ENCODE measurements around the gene ADAM33.
A peak's percentile ranks its signal among the peaks of the same experiment; 100 is the strongest.

ADAM33 gene

DNA sequence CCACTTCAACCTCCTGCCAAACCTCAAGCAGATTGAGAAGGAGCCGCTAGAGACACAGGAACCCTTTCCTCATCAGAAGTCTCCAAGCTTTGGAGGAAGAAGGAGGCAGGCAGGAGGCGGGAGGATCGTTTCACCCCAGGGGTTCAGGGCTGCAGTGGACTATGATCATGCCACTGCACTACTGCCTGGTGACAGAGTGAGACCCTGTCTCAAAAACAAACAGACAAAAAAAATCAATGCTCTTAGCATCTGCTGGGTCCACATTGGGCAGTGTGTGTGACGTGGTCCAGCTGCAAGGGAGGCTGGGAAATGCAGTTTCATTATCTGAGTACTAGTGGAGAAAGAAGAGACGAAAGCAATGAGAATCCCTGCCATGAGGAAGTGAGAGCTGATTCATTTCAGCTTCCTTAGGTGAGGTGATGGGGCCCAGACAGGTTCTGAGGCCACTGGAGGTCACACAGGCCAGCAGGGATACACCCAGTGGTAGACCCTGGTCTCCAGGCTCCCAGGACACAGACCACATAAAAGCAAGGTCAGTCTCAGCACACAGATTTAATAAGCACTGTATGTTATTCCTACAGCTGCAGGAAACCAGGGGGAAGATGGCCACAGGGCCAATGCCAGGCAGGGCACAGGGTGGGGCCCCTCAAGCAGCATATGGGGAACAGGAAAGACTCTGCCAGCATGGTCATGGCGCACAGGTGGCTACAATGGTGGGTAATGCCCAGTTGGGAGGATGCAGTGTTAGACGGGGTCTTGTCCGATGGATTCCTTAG, 22.9 kb downstream of the ADAM33 start:
- peak; percentile 96 to 97 for ATAC-seq (replicated peaks)
- Mint-ChIP-seq H3K27me3 (peaks cover 29 to 36% of the 10 kb centered on the region in 2 donors), H3K4me1 (peaks cover 9 to 14% of the 10 kb centered on the region in 2 donors), H3K36me3 (peaks cover 0 to under 1% of the 10 kb centered on the region in 2 donors), H3K9me3 (peaks cover 0 to under 1% of the 10 kb centered on the region in 2 donors), H3K4me3 (peak overlapping the region; percentile 37 to 44), H3K27ac (peak overlapping the region; percentile 77)
- DNase-seq = peak; percentile 45

DNA sequence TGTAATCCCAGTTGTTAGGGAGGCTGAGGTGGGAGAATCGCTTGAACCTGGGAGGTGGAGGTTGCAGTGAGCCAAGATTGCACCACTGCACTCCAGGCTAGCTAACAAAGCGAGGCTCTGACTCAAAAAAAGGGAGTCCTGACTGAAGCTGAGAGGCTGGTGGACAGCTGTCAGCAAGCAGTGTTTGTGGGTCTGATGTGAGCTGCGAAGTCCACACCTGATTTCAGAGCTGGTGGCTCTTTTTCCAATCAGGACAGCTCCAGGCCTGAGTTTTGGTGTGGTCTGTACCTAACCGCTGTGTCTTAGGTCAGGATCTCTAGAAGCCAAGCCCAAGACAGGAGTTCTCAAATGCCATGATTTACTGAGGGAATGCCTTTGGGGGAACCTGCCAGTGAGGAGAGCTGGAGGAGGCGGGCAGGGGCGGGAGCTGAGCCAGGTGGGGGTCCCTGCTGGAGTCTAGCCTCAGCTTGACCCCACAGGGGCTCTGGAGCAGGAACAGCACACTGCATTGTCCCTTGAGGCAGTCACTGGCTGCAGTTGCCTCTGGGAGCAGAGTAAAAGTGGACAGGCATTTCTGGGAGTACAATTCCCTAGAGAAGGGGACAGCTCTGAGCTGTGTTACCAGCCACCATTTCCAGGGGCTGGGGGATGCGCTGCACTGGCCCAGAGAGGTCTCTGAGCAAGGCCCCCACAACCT, 23.6 kb downstream of the ADAM33 start:
- H3K4me1 Mint-ChIP-seq = peaks cover 9 to 18% of the 10 kb centered on the region in 2 donors
- no peak overlapping the region for H3K27ac Mint-ChIP-seq
- peaks cover 0 to 6% of the 10 kb centered on the region in 2 donors for H3K36me3 Mint-ChIP-seq
- peaks cover 0 to 4% of the 10 kb centered on the region in 2 donors for H3K9me3 Mint-ChIP-seq
- DNase-seq = no peak
- H3K4me3 Mint-ChIP-seq = no peak overlapping the region
- no peak for ATAC-seq (replicated peaks)
- H3K27me3 Mint-ChIP-seq = peaks cover 29 to 33% of the 10 kb centered on the region in 2 donors

DNA sequence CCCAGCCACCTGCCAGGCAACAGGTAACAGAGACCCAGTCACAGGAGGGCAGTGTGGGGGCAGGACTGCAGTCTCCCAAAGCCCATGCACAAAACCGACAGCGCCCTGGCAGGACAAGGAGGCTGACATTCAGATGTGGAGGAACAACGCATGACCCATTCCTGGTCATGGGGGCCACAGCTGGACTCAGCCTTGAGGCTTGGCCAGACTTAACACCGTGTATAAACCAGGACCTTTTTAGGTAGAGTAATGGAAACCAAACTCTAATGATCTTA, 26.7 kb downstream of the ADAM33 start:
- Mint-ChIP-seq H3K27ac (no peak overlapping the region), H3K4me1 (peaks cover 14 to 28% of the 10 kb centered on the region in 2 donors), H3K4me3 (no peak overlapping the region), H3K27me3 (peaks cover 13% of the 10 kb centered on the region in 2 donors), H3K9me3 (peaks cover 0 to 5% of the 10 kb centered on the region in 2 donors), H3K36me3 (peaks cover 11 to 31% of the 10 kb centered on the region in 2 donors)
- ATAC-seq (replicated peaks) = no peak
- no peak for DNase-seq

DNA sequence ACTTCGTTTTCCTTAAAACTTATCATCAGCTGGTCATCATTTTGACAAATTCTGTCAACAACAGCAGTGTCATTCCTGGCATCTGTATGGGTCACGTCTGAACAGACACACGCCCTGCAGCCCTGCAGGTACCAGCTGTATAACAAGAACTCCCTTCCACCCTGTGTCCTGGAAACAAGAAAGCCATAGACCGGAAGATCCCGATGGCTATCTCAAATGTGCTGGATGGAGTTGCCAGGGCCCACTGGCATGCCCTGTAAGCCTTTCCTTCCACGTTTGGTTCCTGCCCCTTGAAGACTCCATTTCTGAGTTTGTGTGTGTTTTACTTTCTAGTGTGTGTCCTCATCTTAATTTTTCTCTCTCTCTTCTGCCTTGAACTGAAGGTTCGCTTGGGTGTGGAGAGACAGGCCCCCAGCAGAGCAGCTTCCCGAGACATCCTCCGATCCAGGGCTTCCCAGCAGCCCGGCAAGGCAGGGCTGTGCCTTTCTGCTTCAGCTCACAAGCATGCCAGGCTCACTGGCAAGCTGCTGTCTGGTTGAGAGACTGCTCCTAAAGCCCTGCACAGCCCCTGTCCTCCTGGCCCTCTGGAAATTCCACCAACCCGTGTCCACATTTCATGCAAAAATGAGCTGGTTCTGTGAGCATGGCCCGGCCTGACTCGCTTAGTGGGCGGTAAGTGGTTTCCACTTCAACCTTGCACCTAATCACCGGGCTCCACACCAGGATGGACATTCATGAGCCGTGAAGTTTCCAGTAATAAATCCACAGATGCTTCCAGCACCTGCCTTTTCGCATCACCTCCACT, 27.3 kb downstream of the ADAM33 start:
- Mint-ChIP-seq H3K9me3 (peaks cover 0 to 5% of the 10 kb centered on the region in 2 donors), H3K4me3 (no peak overlapping the region), H3K4me1 (peaks cover 12 to 24% of the 10 kb centered on the region in 2 donors), H3K27ac (no peak overlapping the region), H3K27me3 (peaks cover 8 to 9% of the 10 kb centered on the region in 2 donors), H3K36me3 (peaks cover 11 to 32% of the 10 kb centered on the region in 2 donors)
- ATAC-seq (replicated peaks) (no peak), DNase-seq (no peak)

DNA sequence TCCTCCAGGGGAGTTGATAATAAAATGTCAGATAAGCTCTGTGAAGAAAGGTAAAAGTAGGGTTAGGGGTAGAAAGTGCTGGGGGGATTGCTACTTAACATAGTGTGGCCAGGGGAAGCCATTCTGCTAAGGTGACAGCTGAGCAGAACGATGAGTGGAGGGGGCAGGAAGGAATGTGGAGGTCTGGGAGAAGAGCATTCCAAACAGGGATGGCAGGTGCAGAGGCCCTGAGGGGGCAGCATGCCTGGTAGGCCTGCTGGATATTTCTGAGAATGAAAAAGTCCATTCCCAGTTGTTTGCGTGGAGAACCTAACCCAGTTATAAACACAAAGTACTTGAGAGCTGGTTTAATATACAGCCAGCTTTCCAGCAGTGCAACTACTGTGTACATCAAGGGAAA, 27.9 kb downstream of the ADAM33 start:
- H3K27ac Mint-ChIP-seq = no peak overlapping the region
- ATAC-seq (replicated peaks) (no peak), DNase-seq (no peak)
- H3K27me3 Mint-ChIP-seq = peaks cover 2 to 6% of the 10 kb centered on the region in 2 donors
- H3K4me3 Mint-ChIP-seq = no peak overlapping the region
- peaks cover 11 to 33% of the 10 kb centered on the region in 2 donors for H3K36me3 Mint-ChIP-seq
- H3K9me3 Mint-ChIP-seq = peaks cover 0 to 5% of the 10 kb centered on the region in 2 donors
- peaks cover 9 to 18% of the 10 kb centered on the region in 2 donors for H3K4me1 Mint-ChIP-seq

DNA sequence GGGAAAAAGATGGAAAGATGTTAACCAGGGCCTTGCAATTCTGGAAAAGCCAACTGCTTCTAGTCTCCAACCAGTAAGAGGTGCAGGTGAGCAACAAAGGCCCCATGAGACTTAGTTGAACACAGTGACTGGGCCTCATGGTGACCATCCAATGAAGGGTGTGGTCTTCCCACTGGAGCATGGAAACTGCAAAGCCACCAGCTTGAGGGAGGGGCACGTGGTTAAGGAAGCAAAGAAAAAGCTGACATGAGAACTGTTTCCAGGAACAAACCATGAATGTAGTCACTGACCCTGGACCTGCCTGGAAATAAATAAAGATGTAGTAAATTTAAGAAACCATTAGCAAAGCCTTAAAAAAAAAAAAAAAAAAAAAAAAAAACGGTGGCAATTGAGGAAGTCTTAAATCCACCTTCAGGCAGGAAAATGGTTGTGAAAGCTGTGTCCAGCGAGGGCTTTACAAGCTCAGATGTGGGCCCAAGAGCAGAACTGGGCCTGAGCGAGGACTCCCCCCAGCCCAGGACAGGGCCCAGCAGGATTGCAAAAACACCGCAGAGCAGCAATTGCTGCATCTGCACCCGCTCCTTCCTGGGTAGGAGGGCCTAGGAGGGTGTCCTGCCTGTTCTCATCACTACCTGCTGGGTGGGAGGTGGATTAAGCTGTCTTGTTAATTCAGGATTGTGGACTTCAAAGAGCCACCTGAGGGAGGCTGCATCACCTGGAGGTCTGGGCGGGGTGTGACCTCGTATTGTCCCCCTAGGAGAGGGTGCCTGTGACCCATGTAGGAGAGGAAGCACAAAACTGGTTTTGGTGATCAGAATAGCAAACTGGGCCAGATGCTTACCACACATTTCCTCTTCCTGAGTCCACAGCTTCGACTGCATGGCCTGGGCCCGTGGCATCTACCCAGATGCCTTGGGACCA, 28.9 kb downstream of the ADAM33 start:
- no peak overlapping the region for H3K4me3 Mint-ChIP-seq
- peaks cover 5 to 13% of the 10 kb centered on the region in 2 donors for H3K4me1 Mint-ChIP-seq
- H3K27ac Mint-ChIP-seq = no peak overlapping the region
- ATAC-seq (replicated peaks) = no peak
- DNase-seq = no peak
- H3K9me3 Mint-ChIP-seq = peaks cover 0 to 5% of the 10 kb centered on the region in 2 donors
- H3K27me3 Mint-ChIP-seq = peaks cover 0 to 5% of the 10 kb centered on the region in 2 donors
- peaks cover 15 to 40% of the 10 kb centered on the region in 2 donors for H3K36me3 Mint-ChIP-seq

DNA sequence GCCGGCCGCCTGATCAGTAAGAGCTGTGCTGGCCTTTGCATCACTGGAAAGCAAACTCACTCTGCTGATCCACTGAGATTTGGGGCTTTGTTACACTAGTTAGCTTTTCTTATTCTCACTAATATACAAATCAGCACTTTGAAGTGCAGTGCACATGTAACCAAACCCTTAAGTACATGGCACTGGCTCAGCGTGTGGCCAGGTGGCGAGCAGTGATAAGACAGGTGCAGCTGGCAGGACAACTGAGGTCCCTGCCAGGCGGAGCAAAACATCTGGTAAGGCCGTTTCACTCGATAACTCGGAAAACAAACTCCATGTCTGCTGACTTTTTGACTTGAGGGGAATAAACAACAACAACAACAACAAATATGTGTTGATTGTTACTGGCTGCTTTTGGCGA, 29.6 kb downstream of the ADAM33 start:
- no peak for ATAC-seq (replicated peaks)
- Mint-ChIP-seq H3K9me3 (peaks cover 0 to 5% of the 10 kb centered on the region in 2 donors), H3K4me3 (no peak overlapping the region), H3K36me3 (peaks cover 19 to 43% of the 10 kb centered on the region in 2 donors), H3K27ac (no peak overlapping the region), H3K27me3 (peaks cover 0 to 2% of the 10 kb centered on the region in 2 donors), H3K4me1 (peaks cover 5 to 13% of the 10 kb centered on the region in 2 donors)
- DNase-seq = no peak

DNA sequence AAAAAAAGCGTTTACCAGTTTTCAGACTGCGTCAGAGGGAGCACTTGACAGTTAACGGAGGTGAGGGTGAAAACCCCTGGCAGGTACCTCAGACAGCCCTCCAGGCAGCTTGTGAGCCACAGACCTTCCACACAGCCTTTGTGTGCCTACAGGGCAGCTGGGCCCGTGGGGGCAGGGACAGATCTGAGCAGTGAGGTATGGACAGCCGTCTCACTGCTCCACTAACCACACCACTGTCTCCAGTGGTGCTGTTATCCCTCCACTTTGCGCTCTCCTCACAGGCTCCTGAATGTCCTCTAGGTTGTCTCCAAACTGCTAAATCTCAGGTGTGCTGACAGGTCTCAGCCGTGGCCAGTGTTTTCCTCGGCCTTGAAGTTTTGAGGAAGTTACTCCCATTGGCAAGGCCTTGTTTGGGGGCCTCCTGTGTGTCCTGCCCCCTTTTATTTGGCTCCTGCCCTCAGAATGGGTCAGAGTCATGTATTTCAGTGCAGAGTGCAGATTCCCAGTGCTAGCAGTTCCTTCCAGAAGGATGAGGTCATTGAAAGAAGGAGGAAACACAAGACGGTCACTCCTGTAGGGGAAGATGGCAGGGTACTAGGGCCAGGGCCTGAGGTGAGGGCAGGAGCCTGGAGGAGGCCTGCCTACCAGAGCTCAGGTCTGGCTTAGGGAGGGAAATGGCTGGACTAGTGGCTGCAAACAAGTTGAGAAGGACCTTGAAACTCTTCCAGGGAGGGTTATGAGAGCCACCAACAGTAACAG, 30.4 kb downstream of the ADAM33 start:
- Mint-ChIP-seq H3K27me3 (no peaks in the 10 kb centered on the region), H3K36me3 (peaks cover 19 to 43% of the 10 kb centered on the region in 2 donors), H3K9me3 (peaks cover 0 to 5% of the 10 kb centered on the region in 2 donors), H3K4me1 (peaks cover 5 to 13% of the 10 kb centered on the region in 2 donors), H3K4me3 (no peak overlapping the region), H3K27ac (no peak overlapping the region)
- no peak for DNase-seq
- no peak for ATAC-seq (replicated peaks)

DNA sequence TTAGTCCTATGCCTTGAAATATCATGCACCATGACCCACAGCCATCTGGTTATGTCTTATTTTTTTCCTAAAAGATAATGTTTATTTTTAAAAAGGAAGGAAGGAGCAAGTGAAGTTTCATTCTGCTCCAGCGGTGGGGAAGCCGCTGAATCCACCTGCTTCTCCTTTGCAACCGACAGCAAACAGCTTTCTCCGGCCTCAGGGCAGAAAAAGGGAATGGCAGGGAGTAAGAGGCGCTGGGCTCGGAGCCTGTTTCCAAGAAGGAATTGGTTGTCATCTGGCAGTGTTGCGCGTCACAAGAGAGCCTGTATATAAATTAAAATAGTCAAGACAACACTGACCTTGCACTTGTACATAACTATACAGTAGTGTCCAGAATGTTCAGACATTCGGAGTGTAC, 32.9 kb downstream of the ADAM33 start:
- H3K27me3 Mint-ChIP-seq = no peaks in the 10 kb centered on the region
- H3K27ac Mint-ChIP-seq = no peak overlapping the region
- DNase-seq = no peak
- peaks cover 5 to 13% of the 10 kb centered on the region in 2 donors for H3K4me1 Mint-ChIP-seq
- no peak overlapping the region for H3K4me3 Mint-ChIP-seq
- peaks cover 0 to 4% of the 10 kb centered on the region in 2 donors for H3K9me3 Mint-ChIP-seq
- no peak for ATAC-seq (replicated peaks)
- H3K36me3 Mint-ChIP-seq = peaks cover 28 to 58% of the 10 kb centered on the region in 2 donors

DNA sequence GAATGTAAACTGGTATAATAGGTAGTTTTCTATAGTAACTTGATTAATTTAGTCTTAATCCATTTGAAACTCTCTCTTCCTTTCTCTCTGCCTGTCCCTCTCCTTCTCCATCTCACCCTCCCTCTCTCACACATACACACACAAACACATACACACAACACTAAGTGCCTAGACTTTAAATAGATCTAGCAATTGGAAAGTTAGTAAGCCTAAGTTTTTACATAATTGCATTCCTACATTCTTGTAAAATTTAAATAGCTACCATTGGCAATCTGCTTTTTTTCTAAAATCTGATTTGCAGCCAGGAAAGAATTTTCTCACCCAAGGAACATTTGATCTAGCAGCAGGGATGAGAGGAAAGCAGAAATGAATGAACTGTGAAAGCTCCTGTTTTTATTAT, 34.3 kb downstream of the ADAM33 start:
- Mint-ChIP-seq H3K4me3 (no peak overlapping the region), H3K9me3 (no peaks in the 10 kb centered on the region), H3K4me1 (peaks cover 3 to 4% of the 10 kb centered on the region in 2 donors), H3K36me3 (peaks cover 31 to 55% of the 10 kb centered on the region in 2 donors), H3K27ac (no peak overlapping the region), H3K27me3 (no peaks in the 10 kb centered on the region)
- no peak for ATAC-seq (replicated peaks)
- no peak for DNase-seq

DNA sequence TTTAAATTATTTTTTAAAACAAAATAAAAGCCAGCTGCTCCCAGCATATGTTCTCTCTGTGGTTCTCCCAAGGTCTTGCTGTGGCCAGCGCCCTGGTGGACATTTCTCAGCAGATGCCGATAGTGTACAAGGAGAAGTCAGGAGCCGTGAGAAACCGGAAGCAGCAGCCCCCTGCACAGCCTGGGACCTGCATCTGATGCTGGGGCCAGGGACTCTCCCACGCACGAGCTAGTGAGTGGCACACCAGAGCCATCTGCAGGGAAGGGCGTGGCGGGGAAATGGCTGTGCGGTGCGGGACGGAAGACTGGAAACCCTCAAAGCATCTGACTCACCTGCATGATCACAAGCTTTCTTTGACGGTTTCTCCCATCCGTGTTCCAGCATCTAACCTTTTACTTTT, 35.2 kb downstream of the ADAM33 start:
- peaks cover 32 to 54% of the 10 kb centered on the region in 2 donors for H3K36me3 Mint-ChIP-seq
- no peak for ATAC-seq (replicated peaks)
- H3K4me1 Mint-ChIP-seq = no peaks in the 10 kb centered on the region
- no peak overlapping the region for H3K4me3 Mint-ChIP-seq
- H3K9me3 Mint-ChIP-seq = no peaks in the 10 kb centered on the region
- H3K27ac Mint-ChIP-seq = no peak overlapping the region
- no peaks in the 10 kb centered on the region for H3K27me3 Mint-ChIP-seq
- no peak for DNase-seq

DNA sequence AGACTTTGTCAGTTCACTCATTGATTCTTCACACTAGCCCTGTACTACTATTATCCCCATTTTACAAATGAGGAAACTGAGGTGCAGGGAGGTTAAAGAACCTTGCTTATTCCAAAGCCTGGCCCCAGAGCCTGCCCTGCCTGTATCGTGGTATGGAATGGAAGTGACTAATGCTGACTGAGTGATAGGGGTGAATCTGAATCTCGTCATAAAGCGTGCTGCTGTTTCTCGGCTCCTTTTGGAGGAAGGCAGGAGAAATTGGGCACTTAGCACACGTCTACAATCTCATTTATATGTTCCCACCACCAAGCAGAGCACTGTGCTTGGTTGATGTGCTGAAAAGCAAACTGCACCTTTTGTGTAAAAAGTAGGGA, 35.8 kb downstream of the ADAM33 start:
- Mint-ChIP-seq H3K4me3 (no peak overlapping the region), H3K27me3 (no peaks in the 10 kb centered on the region), H3K27ac (no peak overlapping the region), H3K9me3 (no peaks in the 10 kb centered on the region), H3K36me3 (peaks cover 36 to 49% of the 10 kb centered on the region in 2 donors), H3K4me1 (no peaks in the 10 kb centered on the region)
- ATAC-seq (replicated peaks) (no peak), DNase-seq (no peak)

Data from stimulated activated naive B cell treated with anti-CD40 and anti-IgM and Interleukin-4, amounts not matched to agents 10 μg/mL and 1 μg/mL and 100 μg/mL, for 72 hours (primary cell).